Activated naive CD4-positive, alpha-beta T cell treated with anti-CD3 and anti-CD28 coated beads for 36 hours (primary cell): Measurements from ENCODE around the gene MRPL49. TPM values are rescaled to one million over a fixed set of nuclear protein-coding genes. Genes with fewer than 3 reads are reported as not detected.

ENCODE experiments used
- CTCF ChIA-PET: fragments of 350-600 bp; sonication (Branson Sonifier 250); formaldehyde crosslinking; loops from one replicate; lab custom pipeline; 2021; ENCODE audit warnings: antibody characterized with exemption; lab: Charles Lee
- DNase-seq: peaks from one replicate; pipeline ENCODE4 v3.0.0-alpha.2; 2020
- H3K27ac Mint-ChIP-seq: one replicate; pipeline ENCODE4 v1.8.0; 2021; ENCODE audit warnings: mild to moderate bottlenecking, mixed read lengths
- H3K27me3 Mint-ChIP-seq: one replicate; pipeline ENCODE4 v1.8.0; 2021; ENCODE audit warnings: low read depth, mixed read lengths
- H3K36me3 Mint-ChIP-seq: one replicate; pipeline ENCODE4 v1.8.0; 2021; ENCODE audit warnings: low read depth, mixed read lengths
- H3K4me1 Mint-ChIP-seq: one replicate; pipeline ENCODE4 v1.8.0; 2021; ENCODE audit warnings: low read depth, mixed read lengths
- H3K4me3 Mint-ChIP-seq: one replicate; pipeline ENCODE4 v1.8.0; 2021; ENCODE audit warnings: mild to moderate bottlenecking, moderate library complexity, mixed read lengths
- H3K9me3 Mint-ChIP-seq: one replicate; pipeline ENCODE4 v1.8.0; 2021; ENCODE audit warnings: mixed read lengths
- intact Hi-C: fragments of 100-400 bp; cut with micrococcal nuclease; formaldehyde crosslinking; loops from one replicate; pipeline ENCODE4 v1.15.1; 2023
- total RNA-seq, 2 experiments: library from RNA; stranded (reverse); gene quantifications; one replicate each; pipeline ENCODE4 v1.2.3, GENCODE V29; 2021

MRPL49 gene
- total RNA-seq, 2 experiments from 2014 or later, result 49.3 to 51.6 TPM

DNA sequence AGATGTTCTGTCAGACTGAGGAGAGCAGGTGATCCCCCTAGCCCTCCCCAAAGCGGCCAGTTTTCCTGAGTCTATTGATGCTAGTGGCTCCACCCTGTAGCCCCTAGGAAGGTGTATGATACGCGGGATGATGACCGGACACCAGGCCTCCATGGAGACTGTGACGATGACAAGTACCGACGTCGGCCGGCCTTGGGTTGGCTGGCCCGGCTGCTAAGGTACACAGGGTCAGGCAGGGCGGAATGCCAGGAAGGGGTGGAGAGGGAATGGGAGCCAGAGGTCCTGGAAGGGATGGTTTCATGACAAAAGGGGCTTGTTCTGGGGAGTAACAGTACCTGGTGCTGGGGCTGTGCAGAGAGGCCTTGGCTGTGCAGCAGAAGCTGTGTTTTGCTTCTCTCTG lies 34.9 kb upstream of the MRPL49 start:
- Mint-ChIP-seq H3K9me3 (no peaks in the 10 kb centered on the region), H3K4me1 (peaks cover 18% of the 10 kb centered on the region), H3K36me3 (peaks cover 30% of the 10 kb centered on the region), H3K27ac (no peak overlapping the region), H3K4me3 (no peak overlapping the region), H3K27me3 (no peaks in the 10 kb centered on the region)
- CTCF ChIA-PET, result interaction anchor here (1.3 kb wide), 1 partner anchor 23 kb away, joined by 4 read pairs; no protein-coding TSS in a partner anchor
- intact Hi-C loops, result loop anchor here (10.0 kb wide), 1 partner anchor 842 kb away; the partner anchor contains the start of genes FKBP2 and PPP1R14B
- no peak for DNase-seq

DNA sequence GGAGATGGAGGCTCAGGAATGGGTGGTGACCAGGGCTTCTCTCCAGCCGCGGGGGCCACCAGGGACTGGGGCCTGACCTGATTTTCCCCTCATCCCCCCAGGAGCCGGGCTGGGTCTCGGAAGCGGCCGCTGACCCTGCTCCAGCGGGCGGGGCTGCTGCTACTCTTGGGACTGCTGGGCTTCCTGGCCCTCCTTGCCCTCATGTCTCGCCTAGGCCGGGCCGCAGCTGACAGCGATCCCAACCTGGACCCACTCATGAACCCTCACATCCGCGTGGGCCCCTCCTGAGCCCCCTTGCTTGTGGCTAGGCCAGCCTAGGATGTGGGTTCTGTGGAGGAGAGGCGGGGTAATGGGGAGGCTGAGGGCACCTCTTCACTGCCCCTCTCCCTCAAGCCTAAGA lies 34.3 kb upstream of the MRPL49 start:
- no peak overlapping the region for H3K4me3 Mint-ChIP-seq
- H3K36me3 Mint-ChIP-seq, result peaks cover 24% of the 10 kb centered on the region
- intact Hi-C loops, result loop anchor here (10.0 kb wide), 1 partner anchor 843 kb away; the partner anchor contains the start of genes FKBP2 and PPP1R14B
- H3K4me1 Mint-ChIP-seq, result peaks cover 15% of the 10 kb centered on the region
- no peaks in the 10 kb centered on the region for H3K27me3 Mint-ChIP-seq
- DNase-seq, result no peak
- no peak overlapping the region for H3K27ac Mint-ChIP-seq
- no peaks in the 10 kb centered on the region for H3K9me3 Mint-ChIP-seq
- CTCF ChIA-PET, result no interaction called here

- DNase-seq, result no peak
- Mint-ChIP-seq H3K4me1 (peaks cover 10% of the 10 kb centered on the region), H3K36me3 (peaks cover 15% of the 10 kb centered on the region), H3K9me3 (no peaks in the 10 kb centered on the region), H3K4me3 (no peak overlapping the region), H3K27ac (no peak overlapping the region), H3K27me3 (no peaks in the 10 kb centered on the region)
- CTCF ChIA-PET, result interaction anchor here (0.7 kb wide), 1 partner anchor 21 kb away, joined by 3 read pairs; no protein-coding TSS in a partner anchor
- intact Hi-C loops, result loop anchor here (10.0 kb wide), 1 partner anchor 845 kb away; the partner anchor contains the start of genes FKBP2 and PPP1R14B
These were observed 32.5 kb upstream of the MRPL49 start for GRCh38 chr11:65089621-65090020.

DNA sequence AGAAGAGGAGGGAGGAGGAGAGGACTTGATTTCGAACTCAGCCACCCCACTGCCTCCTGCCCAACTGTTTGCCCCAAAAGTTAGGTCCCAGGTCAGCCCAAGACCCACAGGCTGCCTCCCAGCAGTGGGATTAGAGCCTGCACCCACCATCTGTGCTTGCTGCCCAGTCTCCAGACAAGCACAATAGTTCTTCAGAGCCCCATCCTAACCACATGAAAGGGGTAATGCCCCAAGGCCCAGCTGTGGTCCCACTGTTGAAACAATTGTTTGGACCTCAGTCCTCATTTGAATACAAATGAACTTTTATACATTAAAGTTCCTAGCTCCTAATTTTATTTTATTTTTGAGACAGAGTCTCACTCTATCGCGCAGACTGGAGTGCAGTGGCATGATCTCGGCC lies 31.5 kb upstream of the MRPL49 start:
- no peak overlapping the region for H3K4me3 Mint-ChIP-seq
- H3K36me3 Mint-ChIP-seq, result peaks cover 14% of the 10 kb centered on the region
- no peaks in the 10 kb centered on the region for H3K9me3 Mint-ChIP-seq
- no peak for DNase-seq
- no peak overlapping the region for H3K27ac Mint-ChIP-seq
- no peaks in the 10 kb centered on the region for H3K27me3 Mint-ChIP-seq
- CTCF ChIA-PET, result interaction anchor here (1.3 kb wide), 1 partner anchor 20 kb away, joined by 3 read pairs; no protein-coding TSS in a partner anchor
- H3K4me1 Mint-ChIP-seq, result peaks cover 4% of the 10 kb centered on the region
- intact Hi-C loops, result no loop called here

DNA sequence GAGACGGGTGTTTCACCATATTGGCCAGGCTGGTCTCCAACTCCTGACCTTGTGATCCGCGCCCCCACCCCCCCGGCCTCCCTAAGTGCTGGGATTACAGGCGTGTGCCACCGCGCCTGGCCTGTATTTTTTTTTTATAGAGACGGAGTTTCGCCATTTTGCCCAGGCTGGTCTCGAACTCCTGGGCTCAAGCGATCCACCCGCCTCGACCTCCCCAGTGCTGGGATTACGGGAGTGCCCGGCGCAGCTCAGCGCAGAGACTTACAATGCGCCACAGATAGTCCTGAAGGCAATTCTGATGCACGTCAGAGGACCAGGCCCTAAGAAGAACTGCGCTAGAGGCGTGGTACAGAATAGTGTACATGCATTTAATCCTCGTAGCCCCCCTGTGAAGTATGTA lies 26.7 kb upstream of the MRPL49 start:
- intact Hi-C loops, result no loop called here
- Mint-ChIP-seq H3K9me3 (no peaks in the 10 kb centered on the region), H3K4me1 (peaks cover 17% of the 10 kb centered on the region), H3K27me3 (no peaks in the 10 kb centered on the region), H3K27ac (peak overlapping the region; percentile 95), H3K36me3 (peaks cover 2% of the 10 kb centered on the region), H3K4me3 (peak overlapping the region; percentile 94)
- CTCF ChIA-PET, result interaction anchor here (2.5 kb wide), 1 partner anchor 16 kb away, joined by 17 read pairs; the partner anchor contains the start of gene TM7SF2
- DNase-seq, result no peak

DNA sequence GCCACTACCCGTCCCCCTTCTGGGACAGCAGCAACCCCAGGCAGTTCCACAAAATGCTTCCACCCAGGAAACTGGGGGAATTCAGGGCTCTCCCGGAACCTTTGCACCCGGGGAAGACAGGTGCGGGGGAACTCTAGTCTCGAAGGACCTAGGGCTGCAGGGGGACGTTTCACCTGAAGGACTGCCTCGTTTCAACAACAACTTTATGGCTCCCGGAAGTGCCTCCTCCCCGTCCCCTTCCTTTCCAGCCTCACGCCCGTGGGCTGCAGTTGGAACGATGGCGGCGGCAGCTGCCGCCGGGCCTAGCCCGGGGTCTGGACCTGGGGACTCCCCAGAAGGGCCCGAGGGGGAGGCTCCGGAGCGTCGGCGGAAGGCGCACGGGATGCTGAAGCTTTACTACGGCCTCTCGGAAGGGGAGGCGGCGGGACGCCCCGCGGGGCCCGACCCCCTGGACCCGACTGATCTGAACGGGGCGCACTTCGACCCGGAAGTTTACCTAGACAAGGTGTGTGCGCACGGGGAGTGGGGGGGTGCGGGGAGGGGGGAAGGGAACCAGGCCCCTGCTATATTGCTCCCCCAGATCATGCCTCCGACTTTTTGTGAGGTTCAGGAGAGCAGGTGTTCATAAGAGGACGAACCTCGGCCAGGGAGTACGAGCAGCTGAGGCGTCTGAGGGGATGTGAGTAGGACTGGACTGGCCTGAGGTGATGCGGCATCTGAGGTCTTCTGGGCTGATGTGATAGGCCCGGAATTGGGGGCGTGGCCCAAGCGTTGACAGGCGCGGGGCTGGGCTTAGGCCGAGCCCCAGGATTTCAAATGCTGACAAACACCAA lies 25.9 kb upstream of the MRPL49 start, which contains the start of gene VPS51:
TSS of gene VPS51 (plus strand) at position 241 of the 833 bp plus-strand sequence. CDS start at position 278, 37 bp downstream.
- Mint-ChIP-seq H3K4me1 (peaks cover 17% of the 10 kb centered on the region), H3K27me3 (no peaks in the 10 kb centered on the region)
- CTCF ChIA-PET, result interaction anchor here (1.7 to 5.1 kb wide), 2 partner anchors 16 to 83 kb away, joined by 4 to 41 read pairs; partner anchors contain the start of gene TM7SF2

DNA sequence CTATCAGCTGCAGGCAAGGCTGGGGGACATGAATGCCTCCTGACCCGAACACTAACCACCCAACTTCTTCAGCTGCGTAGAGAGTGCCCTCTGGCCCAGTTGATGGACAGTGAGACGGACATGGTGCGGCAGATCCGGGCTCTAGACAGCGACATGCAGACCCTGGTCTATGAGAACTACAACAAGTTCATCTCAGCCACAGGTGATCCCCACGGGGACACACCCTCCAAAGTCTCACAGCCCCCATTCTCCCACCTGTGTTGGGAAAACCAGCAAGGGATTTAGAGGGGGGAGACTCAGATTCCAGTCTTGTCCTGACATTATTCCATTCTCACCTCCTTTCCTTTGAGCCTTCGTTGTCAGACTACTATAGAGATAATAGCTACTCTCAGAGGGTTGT lies 25.2 kb upstream of the MRPL49 start:
- intact Hi-C loops, result loop anchor here (1.0 to 2.0 kb wide), 6 partner anchors 13 to 70 kb away; partner anchors contain the start of genes CDCA5, FAU, MRPL49 and SNX15
- no peak for DNase-seq
- Mint-ChIP-seq H3K27me3 (no peaks in the 10 kb centered on the region), H3K4me3 (peak overlapping the region; percentile 94), H3K27ac (peak overlapping the region; percentile 24), H3K4me1 (peaks cover 17% of the 10 kb centered on the region), H3K9me3 (no peaks in the 10 kb centered on the region), H3K36me3 (peaks cover 2% of the 10 kb centered on the region)
- CTCF ChIA-PET, result interaction anchor here (1.7 to 5.1 kb wide), 2 partner anchors 15 to 84 kb away, joined by 4 to 41 read pairs; partner anchors contain the start of gene TM7SF2

More for the DNA sequence above, 25.9 kb upstream of the MRPL49 start, which contains the start of gene VPS51:
- no peaks in the 10 kb centered on the region for H3K9me3 Mint-ChIP-seq
- H3K36me3 Mint-ChIP-seq, result peaks cover 2% of the 10 kb centered on the region
- peak within 1 kb of the TSS; percentile 95 for H3K27ac Mint-ChIP-seq
- DNase-seq, result peak; percentile 90
- peak within 1 kb of the TSS; percentile 94 for H3K4me3 Mint-ChIP-seq
- intact Hi-C loops, result loop anchor here (1.0 to 2.0 kb wide), 6 partner anchors 12 to 69 kb away; partner anchors contain the start of genes CDCA5, FAU, MRPL49 and SNX15

- H3K4me1 Mint-ChIP-seq, result peaks cover 19% of the 10 kb centered on the region
- no peaks in the 10 kb centered on the region for H3K27me3 Mint-ChIP-seq
These were observed 21.3 kb upstream of the MRPL49 start for GRCh38 chr11:65100674-65101350.

DNA sequence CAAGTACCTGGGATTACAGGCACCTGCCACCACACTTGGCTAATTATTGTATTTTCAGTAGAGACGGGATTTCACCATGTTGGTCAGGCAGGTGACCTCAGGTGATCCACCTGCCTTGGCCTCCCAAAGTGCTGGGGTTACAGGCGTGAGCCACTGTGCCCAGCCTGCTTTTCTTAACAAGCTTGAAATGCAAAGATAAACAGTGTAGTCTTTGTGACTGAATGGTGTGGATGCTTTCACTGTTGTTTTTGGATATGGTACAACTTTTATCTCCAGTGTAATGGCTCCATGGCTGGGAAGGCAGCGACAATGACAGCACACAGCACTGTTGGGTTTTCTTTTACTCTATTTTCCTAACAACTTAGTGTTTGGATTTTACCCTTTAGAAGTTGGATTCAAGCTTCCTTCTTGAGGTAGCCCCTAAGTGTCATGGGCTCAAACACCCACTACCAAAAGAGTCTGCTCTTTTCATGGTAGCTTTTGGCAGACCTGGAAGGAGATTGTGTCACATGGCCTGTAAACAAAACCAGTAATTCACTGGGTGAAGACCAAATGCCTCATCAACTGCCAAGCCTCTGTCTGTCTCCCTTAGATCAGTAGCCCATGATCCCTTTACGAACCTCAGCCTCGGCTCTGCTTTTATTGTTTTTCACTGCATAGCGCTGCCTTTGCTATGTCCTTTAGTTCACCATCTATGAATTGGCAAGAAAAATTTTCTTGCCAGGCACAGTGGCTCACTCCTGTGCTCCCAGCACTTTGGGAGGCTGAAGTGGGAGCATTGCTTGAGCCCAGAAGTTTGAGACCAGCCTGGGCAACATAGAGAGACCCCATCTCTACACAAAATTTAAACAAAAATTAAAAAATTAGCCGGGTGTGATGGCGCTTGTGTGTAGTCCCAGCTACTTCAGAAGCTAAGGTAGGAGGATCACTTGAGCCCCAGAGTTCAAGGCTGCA lies 19.7 kb upstream of the MRPL49 start:
- CTCF ChIA-PET, result interaction anchor here (0.6 to 3.4 kb wide), 5 partner anchors 9 to 272 kb away, joined by 3 to 16 read pairs (median 4); partner anchors contain the start of genes TM7SF2 and ZNHIT2
- no peak overlapping the region for H3K27ac Mint-ChIP-seq

More at GRCh38 chr11:65100674-65101350, 21.3 kb upstream of the MRPL49 start:
- no peak overlapping the region for H3K4me3 Mint-ChIP-seq
- CTCF ChIA-PET, result interaction anchor here (1.2 to 5.1 kb wide), 4 partner anchors 11 to 18 kb away, joined by 3 to 41 read pairs (median 10); partner anchors contain the start of genes TM7SF2 and ZNHIT2
- no peak overlapping the region for H3K27ac Mint-ChIP-seq
- no peaks in the 10 kb centered on the region for H3K9me3 Mint-ChIP-seq
- H3K36me3 Mint-ChIP-seq, result peaks cover 4% of the 10 kb centered on the region
- intact Hi-C loops, result no loop called here
- no peak for DNase-seq

DNA sequence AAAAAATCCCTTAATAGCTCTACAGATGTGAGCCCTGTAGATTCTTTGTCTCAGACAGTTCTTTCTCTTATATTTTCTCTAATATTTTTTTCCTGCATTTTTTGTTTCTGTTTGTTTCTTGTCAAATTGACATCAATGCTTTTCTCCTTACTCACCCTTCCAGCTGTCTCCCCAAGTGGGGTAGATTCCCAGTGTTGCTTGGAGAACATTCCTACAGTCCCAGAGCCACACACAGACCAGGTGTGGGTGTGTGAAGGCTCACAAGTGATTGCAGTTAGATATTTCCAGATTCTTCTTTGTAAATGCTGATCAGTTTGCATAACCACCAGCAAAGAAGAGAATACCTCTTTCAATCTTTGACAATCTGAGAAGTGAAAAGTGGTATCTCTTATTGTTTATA lies 18.6 kb upstream of the MRPL49 start:
- Mint-ChIP-seq H3K27ac (no peak overlapping the region), H3K4me3 (no peak overlapping the region), H3K4me1 (peaks cover 6% of the 10 kb centered on the region), H3K27me3 (no peaks in the 10 kb centered on the region), H3K9me3 (no peaks in the 10 kb centered on the region), H3K36me3 (peaks cover 4% of the 10 kb centered on the region)
- CTCF ChIA-PET, result interaction anchor here (0.6 to 3.4 kb wide), 2 partner anchors 8 to 29 kb away, joined by 3 to 16 read pairs; partner anchors contain the start of gene TM7SF2
- DNase-seq, result no peak
- intact Hi-C loops, result no loop called here

More for the DNA sequence above, 19.7 kb upstream of the MRPL49 start:
- H3K9me3 Mint-ChIP-seq, result no peaks in the 10 kb centered on the region
- no peaks in the 10 kb centered on the region for H3K27me3 Mint-ChIP-seq
- no peak overlapping the region for H3K4me3 Mint-ChIP-seq
- H3K4me1 Mint-ChIP-seq, result peaks cover 12% of the 10 kb centered on the region
- no peak for DNase-seq
- peaks cover 4% of the 10 kb centered on the region for H3K36me3 Mint-ChIP-seq
- intact Hi-C loops, result no loop called here

DNA sequence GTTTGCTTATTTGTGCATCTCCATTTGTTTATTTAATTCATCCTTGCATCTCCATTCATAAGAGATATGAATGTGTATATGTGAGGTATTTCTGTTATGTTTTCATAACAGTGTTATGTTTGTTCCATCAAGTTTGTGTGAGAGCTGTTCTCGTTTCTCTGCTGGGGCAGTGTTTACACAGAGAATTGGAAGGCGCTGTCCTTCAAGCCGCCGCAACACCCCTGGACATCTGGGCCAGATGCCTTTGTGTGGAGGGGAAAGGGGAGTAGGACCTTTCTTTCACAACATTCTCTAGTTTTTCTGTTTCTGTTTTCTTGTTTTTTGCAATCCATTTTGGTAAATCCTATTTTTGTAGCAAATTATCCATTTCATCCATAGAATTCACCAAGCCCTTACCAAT lies 17.5 kb upstream of the MRPL49 start:
- CTCF ChIA-PET, result no interaction called here
- no peak overlapping the region for H3K4me3 Mint-ChIP-seq
- peaks cover 4% of the 10 kb centered on the region for H3K36me3 Mint-ChIP-seq

More for the DNA sequence above, 17.5 kb upstream of the MRPL49 start:
- intact Hi-C loops, result no loop called here
- Mint-ChIP-seq H3K27me3 (no peaks in the 10 kb centered on the region), H3K4me1 (peaks cover 6% of the 10 kb centered on the region), H3K9me3 (no peaks in the 10 kb centered on the region), H3K27ac (peak overlapping the region; percentile 6)
- no peak for DNase-seq
